ENCODE results near the gene ST14.
"Not testable (repeated sequence)": the region's sequence is repeated elsewhere in the genome, so short reads cannot be mapped to it uniquely, and the experiment has no call there.

The ST14 gene

GRCh38 chr11:130190371-130190881, 30.8 kb downstream of the ST14 start:
- no peak for DNase-seq

GRCh38 chr11:130191896-130192295, 32.3 kb downstream of the ST14 start:
- DNase-seq = no peak

DNA sequence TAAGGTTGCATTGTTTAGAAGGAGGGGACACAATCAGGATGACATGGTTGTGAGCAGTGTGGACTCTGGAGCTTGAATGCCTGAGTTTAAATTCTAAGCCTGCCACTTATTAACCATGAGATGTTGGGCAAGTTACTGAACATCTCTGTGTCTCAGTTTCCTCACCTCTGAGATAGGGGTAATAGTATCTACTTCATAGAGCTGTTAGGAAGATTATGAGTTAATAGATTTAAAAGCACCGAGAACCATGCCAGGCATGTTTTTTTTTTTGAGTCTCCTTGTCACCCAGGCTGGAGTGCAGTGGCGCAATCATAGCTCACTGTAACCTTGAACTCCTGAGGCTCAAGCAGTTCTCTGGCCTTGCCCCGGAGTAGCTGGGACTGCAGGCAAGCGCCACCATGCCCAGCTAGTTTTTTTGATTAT, 33.3 kb downstream of the ST14 start:
- no peak for DNase-seq

DNA sequence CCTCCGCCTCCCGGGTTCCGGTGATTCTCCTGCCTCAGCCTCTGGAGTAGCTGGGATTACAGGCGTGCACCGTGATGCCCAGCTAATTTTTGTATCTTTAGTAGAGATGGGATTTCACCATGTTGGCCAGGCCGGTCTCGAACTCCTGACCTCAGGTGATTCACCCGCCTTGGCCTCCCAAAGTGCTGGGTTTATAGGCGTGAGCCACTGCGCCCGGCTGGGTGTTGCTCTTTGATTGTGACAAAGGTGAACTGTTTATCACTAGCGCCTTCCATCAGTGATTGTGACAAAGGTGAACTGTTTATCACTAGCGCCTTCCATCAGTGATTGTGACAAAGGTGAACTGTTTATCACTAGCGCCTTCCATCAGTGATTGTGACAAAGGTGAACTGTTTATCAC, 34.0 kb downstream of the ST14 start:
- DNase-seq = not testable (repeated sequence)

DNA sequence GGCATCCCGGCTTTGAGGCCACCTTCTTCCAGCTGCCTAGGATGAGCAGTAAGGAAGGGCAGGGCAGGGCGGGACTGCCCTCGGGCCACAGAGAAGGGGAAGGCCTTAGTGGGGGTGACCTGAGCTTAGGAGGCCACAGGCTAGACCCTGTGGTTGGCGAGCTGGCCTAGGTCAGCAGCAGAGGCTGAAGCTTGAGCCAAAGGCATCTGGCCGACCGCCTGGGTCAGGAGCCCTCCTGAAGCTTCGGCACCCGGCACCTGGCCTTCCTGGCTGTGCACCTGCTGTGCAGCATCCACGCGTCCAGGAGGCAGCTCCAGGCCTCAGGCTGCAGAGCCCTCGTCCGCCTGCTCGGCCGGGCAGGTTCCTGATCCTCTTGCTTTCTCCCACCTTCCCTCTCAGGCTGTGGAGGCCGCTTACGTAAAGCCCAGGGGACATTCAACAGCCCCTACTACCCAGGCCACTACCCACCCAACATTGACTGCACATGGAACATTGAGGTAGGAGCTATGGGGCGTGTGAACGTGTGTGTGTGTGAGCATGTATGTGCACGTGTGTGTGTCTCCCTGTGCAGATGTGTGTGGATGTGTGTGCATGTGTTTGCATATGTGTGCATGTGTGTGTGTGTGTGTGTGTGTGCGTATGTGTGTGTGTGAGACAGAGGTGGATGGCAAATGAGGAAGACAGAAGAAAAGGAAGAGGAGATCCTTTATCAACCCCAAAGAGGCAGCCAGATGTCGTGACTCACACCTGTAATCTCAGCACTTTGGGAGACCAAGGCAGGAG, 34.9 kb downstream of the ST14 start:
- no peak for DNase-seq

DNA sequence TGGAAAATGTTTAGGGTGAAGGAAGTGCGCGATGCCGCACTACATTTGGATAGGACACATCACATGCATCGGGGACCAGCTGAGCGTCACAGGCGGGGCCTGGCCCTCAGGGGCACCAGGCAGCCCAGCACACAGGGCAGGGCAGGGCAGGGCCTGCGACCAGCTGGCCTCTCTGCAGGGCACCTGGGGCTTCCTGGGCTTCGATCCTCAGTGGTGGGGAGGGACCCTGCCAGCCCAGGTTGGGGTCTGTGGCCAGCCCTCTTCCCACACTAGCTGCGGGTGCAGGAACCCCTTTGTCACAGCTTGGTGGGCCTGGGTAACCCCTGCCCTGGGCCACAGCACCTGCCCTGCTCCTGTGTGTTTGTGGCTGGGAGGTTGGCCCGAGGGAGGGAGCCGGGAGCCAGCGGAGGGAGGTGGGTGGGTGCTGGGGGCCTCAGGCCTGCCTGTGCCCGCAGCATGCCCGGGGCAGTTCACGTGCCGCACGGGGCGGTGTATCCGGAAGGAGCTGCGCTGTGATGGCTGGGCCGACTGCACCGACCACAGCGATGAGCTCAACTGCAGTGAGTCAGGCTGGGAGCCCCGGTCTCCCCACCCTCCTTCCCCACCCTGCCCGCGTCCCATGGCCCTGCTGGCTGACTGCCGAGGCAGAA, 37.9 kb downstream of the ST14 start:
- DNase-seq = no peak

GRCh38 chr11:130198292-130198691, 38.7 kb downstream of the ST14 start:
- DNase-seq = no peak

DNA sequence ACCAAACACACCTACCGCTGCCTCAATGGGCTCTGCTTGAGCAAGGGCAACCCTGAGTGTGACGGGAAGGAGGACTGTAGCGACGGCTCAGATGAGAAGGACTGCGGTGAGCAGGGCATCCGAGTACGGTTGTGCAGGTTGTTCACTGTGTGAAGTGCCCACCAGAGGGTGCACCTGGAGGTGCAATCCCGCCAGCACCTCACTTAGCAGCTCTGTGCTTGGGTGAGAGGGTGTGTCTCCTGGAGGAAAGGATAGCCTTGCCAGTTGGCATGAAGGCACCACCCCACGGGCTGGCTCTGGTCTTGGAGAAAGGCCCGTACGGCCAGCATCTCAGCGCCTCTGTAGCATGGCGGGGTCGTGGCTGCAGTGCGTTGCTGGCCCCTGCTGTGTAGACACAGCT, 39.4 kb downstream of the ST14 start:
- no peak for DNase-seq

- no peak for DNase-seq
These were observed 40.2 kb downstream of the ST14 start for GRCh38 chr11:130199792-130200191.

GRCh38 chr11:130201026-130201425, 41.4 kb downstream of the ST14 start:
- DNase-seq = no peak

GRCh38 chr11:130202009-130202817, 42.6 kb downstream of the ST14 start:
- DNase-seq = no peak

- DNase-seq = no peak
These were observed 43.5 kb downstream of the ST14 start for GRCh38 chr11:130202818-130203689.

- DNase-seq = no peak
These were observed 44.5 kb downstream of the ST14 start for GRCh38 chr11:130203766-130204702.

DNA sequence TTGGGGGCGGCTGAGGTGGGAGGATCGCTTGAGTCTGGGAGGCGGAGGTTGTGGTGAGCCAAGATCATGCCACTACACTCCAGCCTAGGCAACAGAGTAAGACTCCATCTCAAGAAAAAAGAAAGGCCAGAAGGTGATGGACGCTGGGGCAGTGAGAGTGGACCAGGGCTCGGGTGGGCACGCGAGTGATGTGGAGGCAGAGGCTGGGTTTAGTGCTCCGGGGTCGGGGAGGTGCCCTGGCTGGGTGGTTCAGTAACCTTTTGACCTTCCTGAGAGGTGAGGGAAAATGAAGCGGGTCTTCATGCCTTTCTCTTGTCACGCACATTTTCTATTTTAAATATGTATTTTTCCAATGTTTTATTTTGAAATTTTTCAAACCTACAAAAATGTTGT, 45.1 kb downstream of the ST14 start:
- no peak for DNase-seq

GRCh38 chr11:130206141-130206540, 46.6 kb downstream of the ST14 start:
- DNase-seq = no peak

DNA sequence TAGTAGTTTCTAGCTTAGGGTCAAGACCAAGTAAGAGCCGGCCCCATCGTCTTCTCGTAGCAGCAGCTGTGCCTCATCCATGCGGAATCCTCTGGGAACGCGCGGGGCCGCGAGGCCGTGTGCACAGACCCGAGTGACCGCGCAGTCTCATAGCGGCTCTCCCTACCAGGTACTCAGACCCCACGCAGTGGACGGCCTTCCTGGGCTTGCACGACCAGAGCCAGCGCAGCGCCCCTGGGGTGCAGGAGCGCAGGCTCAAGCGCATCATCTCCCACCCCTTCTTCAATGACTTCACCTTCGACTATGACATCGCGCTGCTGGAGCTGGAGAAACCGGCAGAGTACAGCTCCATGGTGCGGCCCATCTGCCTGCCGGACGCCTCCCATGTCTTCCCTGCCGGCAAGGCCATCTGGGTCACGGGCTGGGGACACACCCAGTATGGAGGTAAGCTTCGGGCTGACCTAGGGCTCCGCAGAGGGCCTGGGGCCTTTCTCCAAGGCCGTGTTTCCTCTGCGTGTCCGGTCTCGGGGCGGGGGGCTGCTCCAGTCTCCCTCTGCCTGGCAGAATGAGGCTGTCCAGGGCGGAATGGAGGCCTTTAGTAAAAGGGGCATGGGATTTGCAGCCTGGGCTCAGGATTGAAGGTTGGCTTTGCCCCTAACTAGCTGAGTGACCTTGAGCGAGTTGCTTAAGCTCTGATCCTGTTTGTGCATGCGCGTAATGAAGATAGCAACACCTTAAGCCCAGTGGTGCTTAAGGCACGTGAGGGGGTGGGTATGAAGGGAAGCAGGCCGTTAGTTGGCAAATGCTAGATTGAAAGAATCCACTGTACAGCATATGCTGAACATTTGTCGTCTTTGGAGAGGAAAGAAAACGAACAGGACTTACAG, 48.9 kb downstream of the ST14 start:
- no peak for DNase-seq

DNA sequence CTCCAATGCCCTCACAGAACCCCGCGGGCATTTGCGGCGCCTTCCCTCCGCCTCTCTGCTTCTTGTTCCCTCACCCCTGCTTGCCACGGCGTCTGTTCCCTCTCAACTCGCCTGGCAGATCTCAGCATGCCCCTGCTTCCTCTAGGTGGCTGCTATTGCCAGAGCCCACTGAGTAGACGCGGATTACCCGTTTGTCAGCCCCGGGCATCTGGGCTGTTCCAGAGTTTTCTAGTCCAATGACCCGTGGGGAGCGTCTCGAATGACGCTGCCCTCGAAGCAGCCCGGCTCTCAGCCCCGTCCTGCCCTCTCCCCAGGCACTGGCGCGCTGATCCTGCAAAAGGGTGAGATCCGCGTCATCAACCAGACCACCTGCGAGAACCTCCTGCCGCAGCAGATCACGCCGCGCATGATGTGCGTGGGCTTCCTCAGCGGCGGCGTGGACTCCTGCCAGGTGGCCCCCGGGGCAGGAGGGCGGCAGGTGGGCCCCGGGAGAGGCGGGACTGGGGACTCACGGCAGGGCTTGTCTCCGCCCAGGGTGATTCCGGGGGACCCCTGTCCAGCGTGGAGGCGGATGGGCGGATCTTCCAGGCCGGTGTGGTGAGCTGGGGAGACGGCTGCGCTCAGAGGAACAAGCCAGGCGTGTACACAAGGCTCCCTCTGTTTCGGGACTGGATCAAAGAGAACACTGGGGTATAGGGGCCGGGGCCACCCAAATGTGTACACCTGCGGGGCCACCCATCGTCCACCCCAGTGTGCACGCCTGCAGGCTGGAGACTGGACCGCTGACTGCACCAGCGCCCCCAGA, 49.7 kb downstream of the ST14 start:
- DNase-seq = peak in 1 of 2 donors; percentile 13

DNA sequence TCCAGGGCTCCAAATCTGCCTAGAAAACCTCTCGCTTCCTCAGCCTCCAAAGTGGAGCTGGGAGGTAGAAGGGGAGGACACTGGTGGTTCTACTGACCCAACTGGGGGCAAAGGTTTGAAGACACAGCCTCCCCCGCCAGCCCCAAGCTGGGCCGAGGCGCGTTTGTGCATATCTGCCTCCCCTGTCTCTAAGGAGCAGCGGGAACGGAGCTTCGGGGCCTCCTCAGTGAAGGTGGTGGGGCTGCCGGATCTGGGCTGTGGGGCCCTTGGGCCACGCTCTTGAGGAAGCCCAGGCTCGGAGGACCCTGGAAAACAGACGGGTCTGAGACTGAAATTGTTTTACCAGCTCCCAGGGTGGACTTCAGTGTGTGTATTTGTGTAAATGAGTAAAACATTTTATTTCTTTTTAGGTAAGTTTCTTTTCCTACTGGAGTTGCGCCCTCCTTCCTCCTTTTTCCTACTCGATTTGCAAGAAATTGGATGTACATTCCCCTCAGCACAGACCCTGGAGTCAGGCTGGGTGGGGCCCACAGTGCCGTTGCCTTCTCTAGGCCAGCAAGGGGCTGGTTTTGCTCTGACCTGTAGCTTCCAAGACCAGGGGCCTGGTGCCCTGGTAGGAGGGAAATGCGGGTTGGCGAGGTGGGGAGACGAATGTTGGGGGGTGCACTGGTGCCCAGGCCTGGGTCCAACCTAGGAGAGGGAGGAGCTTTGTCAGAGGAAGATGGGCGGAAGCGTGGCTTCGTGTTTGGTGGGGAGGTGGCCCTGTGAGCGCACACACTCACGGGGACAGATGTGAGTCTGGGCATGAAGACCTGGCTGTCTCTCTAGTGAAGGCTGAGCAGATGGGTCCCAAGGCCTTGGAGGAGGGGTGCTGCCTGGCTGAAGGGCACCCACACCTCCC, 50.6 kb downstream of the ST14 start:
- DNase-seq = peak in 1 of 2 donors; percentile 13

All from stimulated activated CD4-positive, alpha-beta T cell treated with anti-CD3 and anti-CD28 coated beads, Interleukin-2, amount 100 ng/mL, for 24 hours (primary cell).